ENCODE results near the gene AGTPBP1.
"Not testable (repeated sequence)": the region's sequence is repeated elsewhere in the genome, so short reads cannot be mapped to it uniquely, and the experiment has no call there.

Gene AGTPBP1

GRCh38 chr9:85741875-85742596, at the start of gene AGTPBP1:
AGTPBP1 (minus strand) TSS chr9:85741954; CDS start chr9:85712533, 29,421 bp downstream.
- DNase-seq = peak; percentile 91

GRCh38 chr9:85786116-85786515, 44.4 kb upstream of the AGTPBP1 start:
- not testable (repeated sequence) for DNase-seq

GRCh38 chr9:85773844-85774243, 32.1 kb upstream of the AGTPBP1 start:
- DNase-seq = not testable (repeated sequence)

- DNase-seq = not testable (repeated sequence)
Observed at GRCh38 chr9:85761802-85762201, 20.0 kb upstream of the AGTPBP1 start.

GRCh38 chr9:85757716-85758115, 16.0 kb upstream of the AGTPBP1 start:
- not testable (repeated sequence) for DNase-seq

GRCh38 chr9:85756216-85756615, 14.5 kb upstream of the AGTPBP1 start:
- not testable (repeated sequence) for DNase-seq

GRCh38 chr9:85746309-85746708, 4.6 kb upstream of the AGTPBP1 start:
- DNase-seq = no peak

- no peak for DNase-seq
Observed at GRCh38 chr9:85745203-85745602, 3.4 kb upstream of the AGTPBP1 start.

GRCh38 chr9:85744480-85744879, 2.7 kb upstream of the AGTPBP1 start:
- no peak for DNase-seq

GRCh38 chr9:85743275-85744128, 1.7 kb upstream of the AGTPBP1 start:
- DNase-seq = no peak

GRCh38 chr9:85742597-85742936, 813 bp upstream of the AGTPBP1 start:
- DNase-seq = no peak

GRCh38 chr9:85741095-85741874, 469 bp downstream of the AGTPBP1 start:
- DNase-seq = no peak

GRCh38 chr9:85740787-85741094, 1.0 kb downstream of the AGTPBP1 start:
- peak; percentile 82 for DNase-seq

- no peak for DNase-seq
Observed at GRCh38 chr9:85738509-85738908, 3.2 kb downstream of the AGTPBP1 start.

GRCh38 chr9:85737671-85738070, 4.1 kb downstream of the AGTPBP1 start:
- no peak for DNase-seq

- DNase-seq = no peak
Observed at GRCh38 chr9:85730916-85731630, 10.7 kb downstream of the AGTPBP1 start.

- DNase-seq = no peak
Observed at GRCh38 chr9:85729882-85730281, 11.9 kb downstream of the AGTPBP1 start.

GRCh38 chr9:85727500-85727899, 14.3 kb downstream of the AGTPBP1 start:
- no peak for DNase-seq

- DNase-seq = no peak
Observed at GRCh38 chr9:85726737-85727136, 15.0 kb downstream of the AGTPBP1 start.

GRCh38 chr9:85723215-85723614, 18.5 kb downstream of the AGTPBP1 start:
- no peak for DNase-seq

GRCh38 chr9:85719411-85719810, 22.3 kb downstream of the AGTPBP1 start:
- DNase-seq = not testable (repeated sequence)

GRCh38 chr9:85717818-85718217, 23.9 kb downstream of the AGTPBP1 start:
- DNase-seq = not testable (repeated sequence)

GRCh38 chr9:85717220-85717619, 24.5 kb downstream of the AGTPBP1 start:
- DNase-seq = no peak
